Activated CD8-positive, alpha-beta memory T cell treated with anti-CD3 and anti-CD28 coated beads, Interleukin-2, amount 10 ng/mL, durations not matched to agents 7 days and 5 days (primary cell): Measurements from ENCODE around the gene PGLYRP1. TPM values are rescaled to one million over a fixed set of nuclear protein-coding genes. Genes with fewer than 3 reads are reported as not detected.

Experiments used
- ATAC-seq: fragments of 150-1000 bp; cut with Tn5 transposase; one replicate; pipeline ENCODE4 v1.10.0; 2021; ENCODE audit warnings: moderate library complexity
- CTCF ChIA-PET: fragments of 350-600 bp; sonication (Branson Sonifier 250); formaldehyde crosslinking; loops from one replicate; lab custom pipeline; 2021; ENCODE audit warnings: antibody characterized with exemption; lab: Charles Lee
- DNase-seq: peaks from one replicate; pipeline ENCODE4 v3.0.0-alpha.2; 2020
- H3K27ac Mint-ChIP-seq: one replicate; pipeline ENCODE4 v1.8.0; 2021; ENCODE audit warnings: mild to moderate bottlenecking, mixed read lengths
- H3K27me3 Mint-ChIP-seq: one replicate; pipeline ENCODE4 v1.8.0; 2021; ENCODE audit warnings: mixed read lengths
- H3K36me3 Mint-ChIP-seq: one replicate; pipeline ENCODE4 v1.8.0; 2021; ENCODE audit warnings: mild to moderate bottlenecking, mixed read lengths
- H3K4me1 Mint-ChIP-seq: one replicate; pipeline ENCODE4 v1.8.0; 2021; ENCODE audit warnings: mixed read lengths
- H3K4me3 Mint-ChIP-seq: one replicate; pipeline ENCODE4 v1.8.0; 2021; ENCODE audit warnings: mild to moderate bottlenecking, moderate library complexity, mixed read lengths
- H3K9me3 Mint-ChIP-seq: one replicate; pipeline ENCODE4 v1.8.0; 2022; ENCODE audit warnings: low read depth, mixed read lengths
- total RNA-seq, 2 experiments: library from RNA; stranded (reverse); gene quantifications; one replicate each; pipeline ENCODE4 v1.2.3, GENCODE V29; 2021

PGLYRP1 gene
- total RNA-seq, 2 experiments from 2014 or later, result not detected

GRCh38 chr19:46023311-46023779, 492 bp upstream of the PGLYRP1 start:
- CTCF ChIA-PET, result no interaction called here
- Mint-ChIP-seq H3K9me3 (no peaks in the 10 kb centered on the region), H3K27ac (no peak overlapping the region)

GRCh38 chr19:46022061-46022430, 807 bp downstream of the PGLYRP1 start:
- Mint-ChIP-seq H3K4me3 (no peak overlapping the region), H3K4me1 (peaks cover 11% of the 10 kb centered on the region), H3K36me3 (no peaks in the 10 kb centered on the region), H3K27ac (no peak overlapping the region), H3K27me3 (peaks cover 39% of the 10 kb centered on the region), H3K9me3 (no peaks in the 10 kb centered on the region)
- ATAC-seq (no peak), DNase-seq (no peak)
- CTCF ChIA-PET, result no interaction called here

More at GRCh38 chr19:46023311-46023779, 492 bp upstream of the PGLYRP1 start:
- no peak for DNase-seq
- H3K27me3 Mint-ChIP-seq, result peaks cover 39% of the 10 kb centered on the region
- ATAC-seq, result no peak
- no peak overlapping the region for H3K4me3 Mint-ChIP-seq
- peaks cover 11% of the 10 kb centered on the region for H3K4me1 Mint-ChIP-seq
- H3K36me3 Mint-ChIP-seq, result no peaks in the 10 kb centered on the region

- H3K27ac Mint-ChIP-seq, result no peak overlapping the region
- no peak for DNase-seq
- ATAC-seq, result no peak
- CTCF ChIA-PET, result interaction anchor here (0.6 kb wide), 1 partner anchor 92 kb away, joined by 3 read pairs; no protein-coding TSS in a partner anchor
- H3K27me3 Mint-ChIP-seq, result peaks cover 34% of the 10 kb centered on the region
- peaks cover 9% of the 10 kb centered on the region for H3K4me1 Mint-ChIP-seq
- H3K9me3 Mint-ChIP-seq, result no peaks in the 10 kb centered on the region
- no peaks in the 10 kb centered on the region for H3K36me3 Mint-ChIP-seq
- H3K4me3 Mint-ChIP-seq, result no peak overlapping the region
These were observed 1.3 kb downstream of the PGLYRP1 start for GRCh38 chr19:46021531-46022041.

- Mint-ChIP-seq H3K27ac (no peak overlapping the region), H3K27me3 (peaks cover 30% of the 10 kb centered on the region), H3K4me3 (no peak overlapping the region), H3K9me3 (no peaks in the 10 kb centered on the region), H3K4me1 (peaks cover 7% of the 10 kb centered on the region), H3K36me3 (peaks cover 3% of the 10 kb centered on the region)
- CTCF ChIA-PET, result interaction anchor here (0.6 to 1.5 kb wide), 4 partner anchors 8 to 325 kb away, joined by 3 read pairs; no protein-coding TSS in a partner anchor
- ATAC-seq, result no peak
- DNase-seq, result no peak
These were observed 2.1 kb downstream of the PGLYRP1 start for GRCh38 chr19:46020819-46021125.

- Mint-ChIP-seq H3K4me1 (peaks cover 15% of the 10 kb centered on the region), H3K27me3 (peaks cover 30% of the 10 kb centered on the region), H3K36me3 (peaks cover 7% of the 10 kb centered on the region), H3K4me3 (no peak overlapping the region), H3K9me3 (no peaks in the 10 kb centered on the region), H3K27ac (no peak overlapping the region)
- no peak for ATAC-seq
- DNase-seq, result no peak
- CTCF ChIA-PET, result interaction anchor here (0.6 to 1.6 kb wide), 6 partner anchors 8 to 249 kb away, joined by 3 to 9 read pairs (median 4); partner anchors contain the start of gene CCDC61
These were observed 3.6 kb downstream of the PGLYRP1 start for GRCh38 chr19:46019270-46019669.

- H3K9me3 Mint-ChIP-seq, result no peaks in the 10 kb centered on the region
- no peak overlapping the region for H3K4me3 Mint-ChIP-seq
- no peak for DNase-seq
- H3K36me3 Mint-ChIP-seq, result peaks cover 8% of the 10 kb centered on the region
- CTCF ChIA-PET, result interaction anchor here (0.6 to 2.7 kb wide), 7 partner anchors 9 to 249 kb away, joined by 3 to 20 read pairs (median 4); partner anchors contain the start of gene CCDC61
- peaks cover 15% of the 10 kb centered on the region for H3K4me1 Mint-ChIP-seq
- no peak for ATAC-seq
- no peak overlapping the region for H3K27ac Mint-ChIP-seq
- H3K27me3 Mint-ChIP-seq, result peaks cover 26% of the 10 kb centered on the region
These were observed 4.1 kb downstream of the PGLYRP1 start for GRCh38 chr19:46018729-46019251.

- CTCF ChIA-PET, result interaction anchor here (0.8 to 2.7 kb wide), 13 partner anchors 9 to 377 kb away, joined by 3 to 20 read pairs (median 5); partner anchors contain the start of genes CCDC61, FOXA3 and SYMPK
- Mint-ChIP-seq H3K36me3 (peaks cover 8% of the 10 kb centered on the region), H3K9me3 (no peaks in the 10 kb centered on the region), H3K27me3 (peaks cover 21% of the 10 kb centered on the region), H3K4me1 (peaks cover 15% of the 10 kb centered on the region), H3K4me3 (no peak overlapping the region), H3K27ac (no peak overlapping the region)
- ATAC-seq, result no peak
- no peak for DNase-seq
These were observed 4.8 kb downstream of the PGLYRP1 start for GRCh38 chr19:46017874-46018675.

GRCh38 chr19:46017095-46017429, 5.8 kb downstream of the PGLYRP1 start:
- ATAC-seq (peak; percentile 4), DNase-seq (no peak)
- H3K27me3 Mint-ChIP-seq, result peaks cover 14% of the 10 kb centered on the region
- peaks cover 15% of the 10 kb centered on the region for H3K4me1 Mint-ChIP-seq
- H3K9me3 Mint-ChIP-seq, result no peaks in the 10 kb centered on the region
- H3K27ac Mint-ChIP-seq, result no peak overlapping the region
- CTCF ChIA-PET, result interaction anchor here (0.6 to 2.7 kb wide), 26 partner anchors 9 to 378 kb away, joined by 3 to 20 read pairs (median 4); partner anchors contain the start of genes CCDC61, FOXA3, MYPOP and NANOS2
- H3K4me3 Mint-ChIP-seq, result peak overlapping the region; percentile 78
- H3K36me3 Mint-ChIP-seq, result peaks cover 8% of the 10 kb centered on the region

- H3K36me3 Mint-ChIP-seq, result peaks cover 8% of the 10 kb centered on the region
- CTCF ChIA-PET, result interaction anchor here (0.6 to 2.7 kb wide), 27 partner anchors 10 to 341 kb away, joined by 3 to 20 read pairs (median 4); partner anchors contain the start of genes CCDC61, FOXA3, MYPOP and NANOS2
- peak; percentile 85 for DNase-seq
- peaks cover 15% of the 10 kb centered on the region for H3K4me1 Mint-ChIP-seq
- peak; percentile 69 for ATAC-seq
- H3K27me3 Mint-ChIP-seq, result peaks cover 14% of the 10 kb centered on the region
- peak overlapping the region; percentile 78 for H3K4me3 Mint-ChIP-seq
- H3K27ac Mint-ChIP-seq, result peak overlapping the region; percentile 61
- H3K9me3 Mint-ChIP-seq, result no peaks in the 10 kb centered on the region
These were observed 6.3 kb downstream of the PGLYRP1 start for GRCh38 chr19:46016426-46017094.

GRCh38 chr19:46015687-46016425, 7.0 kb downstream of the PGLYRP1 start:
- Mint-ChIP-seq H3K27ac (no peak overlapping the region), H3K4me1 (peaks cover 15% of the 10 kb centered on the region), H3K36me3 (peaks cover 8% of the 10 kb centered on the region), H3K9me3 (no peaks in the 10 kb centered on the region), H3K27me3 (peaks cover 14% of the 10 kb centered on the region), H3K4me3 (peak overlapping the region; percentile 78)
- ATAC-seq, result peak; percentile 63
- CTCF ChIA-PET, result interaction anchor here (1.0 to 2.7 kb wide), 14 partner anchors 9 to 249 kb away, joined by 3 to 20 read pairs (median 4); partner anchors contain the start of genes CCDC61, FOXA3, MYPOP and NANOS2
- peak; percentile 67 for DNase-seq

GRCh38 chr19:46014941-46015686, 7.7 kb downstream of the PGLYRP1 start:
- peak; percentile 69 for DNase-seq
- H3K27ac Mint-ChIP-seq, result no peak overlapping the region
- H3K9me3 Mint-ChIP-seq, result no peaks in the 10 kb centered on the region
- CTCF ChIA-PET, result interaction anchor here (1.0 to 2.3 kb wide), 5 partner anchors 13 to 250 kb away, joined by 3 to 7 read pairs (median 3); no protein-coding TSS in a partner anchor
- peaks cover 15% of the 10 kb centered on the region for H3K4me1 Mint-ChIP-seq
- peaks cover 8% of the 10 kb centered on the region for H3K36me3 Mint-ChIP-seq
- peak; percentile 44 for ATAC-seq
- H3K27me3 Mint-ChIP-seq, result peaks cover 14% of the 10 kb centered on the region
- H3K4me3 Mint-ChIP-seq, result peak overlapping the region; percentile 53

- Mint-ChIP-seq H3K27ac (no peak overlapping the region), H3K27me3 (peaks cover 14% of the 10 kb centered on the region), H3K4me1 (peaks cover 15% of the 10 kb centered on the region), H3K4me3 (no peak overlapping the region), H3K36me3 (peaks cover 8% of the 10 kb centered on the region), H3K9me3 (no peaks in the 10 kb centered on the region)
- ATAC-seq, result no peak
- DNase-seq, result no peak
- CTCF ChIA-PET, result interaction anchor here (1.5 to 1.6 kb wide), 2 partner anchors 14 to 197 kb away, joined by 3 to 4 read pairs; no protein-coding TSS in a partner anchor
These were observed 8.3 kb downstream of the PGLYRP1 start for GRCh38 chr19:46014534-46014933.
